Measurements from ENCODE around the gene THTPA. TPM values are rescaled to one million over a fixed set of nuclear protein-coding genes. Genes with fewer than 3 reads are reported as not detected.

Gene THTPA
- total and polyA plus RNA-seq, 2 of the 13 experiments (the other 11 are each of a cell fraction or from before 2014, with no cell fraction given) = 7.4 to 8.7 TPM

DNA sequence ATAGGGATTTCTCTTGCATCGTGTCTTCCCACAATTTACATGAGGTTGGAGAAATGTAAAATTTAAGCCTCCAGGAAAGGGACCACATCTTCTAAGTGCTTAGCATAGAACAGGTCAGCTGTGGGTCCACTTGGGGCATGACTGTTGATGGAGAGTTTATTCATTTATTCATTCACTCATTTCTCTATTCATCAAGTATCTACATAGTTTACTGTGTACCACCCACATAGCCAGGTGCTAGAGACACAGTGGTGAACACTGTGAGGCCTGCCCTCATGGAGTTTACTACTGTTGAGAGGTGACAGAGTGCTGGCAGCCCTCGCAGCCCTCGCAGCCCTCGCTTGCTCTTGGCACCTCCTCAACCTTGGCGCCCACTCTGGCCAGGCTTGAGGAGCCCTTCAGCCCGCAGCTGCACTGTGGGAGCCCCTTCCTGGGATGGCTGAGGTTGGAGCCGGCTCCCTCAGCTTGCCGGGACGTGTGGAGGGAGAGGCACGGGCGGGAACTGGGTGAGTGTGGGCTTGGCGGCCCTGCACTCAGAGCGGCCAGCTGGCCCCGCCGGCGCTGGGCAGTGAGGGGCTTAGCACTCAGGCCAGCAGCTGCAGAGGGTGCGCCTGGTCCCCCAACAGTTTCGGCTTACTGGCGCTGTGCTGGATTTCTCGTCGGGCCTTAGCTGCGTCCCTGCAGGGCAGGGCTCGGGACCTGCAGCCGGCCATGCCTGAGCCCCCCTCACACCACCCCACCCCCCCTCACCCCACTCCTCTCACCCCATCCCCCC is 24.3 kb downstream of the THTPA start (continued):
- TF ChIP-seq, protein P1, sequence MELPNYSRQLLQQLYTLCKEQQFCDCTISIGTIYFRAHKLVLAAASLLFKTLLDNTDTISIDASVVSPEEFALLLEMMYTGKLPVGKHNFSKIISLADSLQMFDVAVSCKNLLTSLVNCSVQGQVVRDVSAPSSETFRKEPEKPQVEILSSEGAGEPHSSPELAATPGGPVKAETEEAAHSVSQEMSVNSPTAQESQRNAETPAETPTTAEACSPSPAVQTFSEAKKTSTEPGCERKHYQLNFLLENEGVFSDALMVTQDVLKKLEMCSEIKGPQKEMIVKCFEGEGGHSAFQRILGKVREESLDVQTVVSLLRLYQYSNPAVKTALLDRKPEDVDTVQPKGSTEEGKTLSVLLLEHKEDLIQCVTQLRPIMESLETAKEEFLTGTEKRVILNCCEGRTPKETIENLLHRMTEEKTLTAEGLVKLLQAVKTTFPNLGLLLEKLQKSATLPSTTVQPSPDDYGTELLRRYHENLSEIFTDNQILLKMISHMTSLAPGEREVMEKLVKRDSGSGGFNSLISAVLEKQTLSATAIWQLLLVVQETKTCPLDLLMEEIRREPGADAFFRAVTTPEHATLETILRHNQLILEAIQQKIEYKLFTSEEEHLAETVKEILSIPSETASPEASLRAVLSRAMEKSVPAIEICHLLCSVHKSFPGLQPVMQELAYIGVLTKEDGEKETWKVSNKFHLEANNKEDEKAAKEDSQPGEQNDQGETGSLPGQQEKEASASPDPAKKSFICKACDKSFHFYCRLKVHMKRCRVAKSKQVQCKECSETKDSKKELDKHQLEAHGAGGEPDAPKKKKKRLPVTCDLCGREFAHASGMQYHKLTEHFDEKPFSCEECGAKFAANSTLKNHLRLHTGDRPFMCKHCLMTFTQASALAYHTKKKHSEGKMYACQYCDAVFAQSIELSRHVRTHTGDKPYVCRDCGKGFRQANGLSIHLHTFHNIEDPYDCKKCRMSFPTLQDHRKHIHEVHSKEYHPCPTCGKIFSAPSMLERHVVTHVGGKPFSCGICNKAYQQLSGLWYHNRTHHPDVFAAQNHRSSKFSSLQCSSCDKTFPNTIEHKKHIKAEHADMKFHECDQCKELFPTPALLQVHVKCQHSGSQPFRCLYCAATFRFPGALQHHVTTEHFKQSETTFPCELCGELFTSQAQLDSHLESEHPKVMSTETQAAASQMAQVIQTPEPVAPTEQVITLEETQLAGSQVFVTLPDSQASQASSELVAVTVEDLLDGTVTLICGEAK (IDR thresholded peaks at IDR 0.05) = no peak
- TF ChIP-seq, protein P1 (CRISPR knock-in tag; IDR thresholded peaks at IDR 0.05) = no peak
- no peak for TF ChIP-seq BRCA1 (CRISPR knock-in tag; IDR thresholded peaks at IDR 0.05)
- TF ChIP-seq, protein P2, sequence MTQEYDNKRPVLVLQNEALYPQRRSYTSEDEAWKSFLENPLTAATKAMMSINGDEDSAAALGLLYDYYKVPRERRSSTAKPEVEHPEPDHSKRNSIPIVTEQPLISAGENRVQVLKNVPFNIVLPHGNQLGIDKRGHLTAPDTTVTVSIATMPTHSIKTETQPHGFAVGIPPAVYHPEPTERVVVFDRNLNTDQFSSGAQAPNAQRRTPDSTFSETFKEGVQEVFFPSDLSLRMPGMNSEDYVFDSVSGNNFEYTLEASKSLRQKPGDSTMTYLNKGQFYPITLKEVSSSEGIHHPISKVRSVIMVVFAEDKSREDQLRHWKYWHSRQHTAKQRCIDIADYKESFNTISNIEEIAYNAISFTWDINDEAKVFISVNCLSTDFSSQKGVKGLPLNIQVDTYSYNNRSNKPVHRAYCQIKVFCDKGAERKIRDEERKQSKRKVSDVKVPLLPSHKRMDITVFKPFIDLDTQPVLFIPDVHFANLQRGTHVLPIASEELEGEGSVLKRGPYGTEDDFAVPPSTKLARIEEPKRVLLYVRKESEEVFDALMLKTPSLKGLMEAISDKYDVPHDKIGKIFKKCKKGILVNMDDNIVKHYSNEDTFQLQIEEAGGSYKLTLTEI (CRISPR knock-in tag; conservative IDR thresholded peaks at IDR 0.05) = no peak
- no peak for TF ChIP-seq NFKBIZ (CRISPR knock-in tag; IDR thresholded peaks at IDR 0.05)
- TF ChIP-seq CBX1 (IDR thresholded peaks at IDR 0.05; ENCODE audit: low read depth) = no peak
- no peak for TF ChIP-seq GTF3A (CRISPR knock-in tag; conservative IDR thresholded peaks at IDR 0.05)
- TF ChIP-seq ZBTB8A (CRISPR knock-in tag; IDR thresholded peaks at IDR 0.05; ENCODE audit: borderline replicate concordance, low read depth) = no peak
- TF ChIP-seq NRL (CRISPR knock-in tag; IDR thresholded peaks at IDR 0.05; ENCODE audit: borderline replicate concordance) = peak; percentile 64; the same call in 1 of the 2 replicates
- TF ChIP-seq XRCC5 (optimal IDR thresholded peaks at IDR 0.05; ENCODE audit: low read length) = no peak
- no peak for TF ChIP-seq SIN3A (IDR thresholded peaks at IDR 0.05; ENCODE audit: borderline replicate concordance, low read depth, low read length)
- TF ChIP-seq ZNF264 (CRISPR knock-in tag; IDR thresholded peaks at IDR 0.05) = no peak
- TF ChIP-seq MXI1 (IDR thresholded peaks at IDR 0.05; ENCODE audit: borderline replicate concordance, low read depth, low read length) = no peak
- no peak for TF ChIP-seq ZBTB4 (CRISPR knock-in tag; IDR thresholded peaks at IDR 0.05; ENCODE audit: borderline replicate concordance)
- TF ChIP-seq FOSL1 (CRISPR knock-in tag; IDR thresholded peaks at IDR 0.05; ENCODE audit: borderline replicate concordance) = no peak
- TF ChIP-seq TOE1 (CRISPR knock-in tag; IDR thresholded peaks at IDR 0.05) = no peak

All from HepG2 (cell line).